Panc1 (cell line): ENCODE data around the gene MAPKAP1. TPM values are rescaled to one million over a fixed set of nuclear protein-coding genes. Genes with fewer than 3 reads are reported as not detected.

ENCODE experiments used
- ATAC-seq: fragments of 200-7000 bp; cut with Tn5 transposase; 2 replicates; pipeline ENCODE4 v1.9.1; 2020; ENCODE audit warnings: mild to moderate bottlenecking, moderate library complexity
- BruUV-seq: library from RNA; stranded (reverse); fragments of 400-500 nt; replicated peaks from 2 replicates; lab custom pipeline; 2021; lab: Mats Ljungman, UMichigan
- CTCF ChIA-PET: fragments of 300-600 bp; sonication (Branson Sonifier 250); formaldehyde crosslinking; loops from one replicate; lab custom pipeline; 2022; ENCODE audit warnings: antibody characterized with exemption; lab: Charles Lee
- POLR2A ChIA-PET: fragments of 300-600 bp; sonication (Branson Sonifier 250); formaldehyde crosslinking; loops from one replicate; lab custom pipeline; 2022; ENCODE audit warnings: antibody characterized with exemption; lab: Charles Lee
- DNase-seq: peaks from one replicate; pipeline ENCODE4 v3.0.0-alpha.2; 2010; ENCODE audit warnings: low read depth, low spot score
- H3K27ac ChIP-seq: 2 replicates; pipeline ENCODE4 v1.5.1; 2011; ENCODE audit warnings: mild to moderate bottlenecking, low read length, inconsistent platforms
- H3K27me3 ChIP-seq: fragments of 200-500 bp; sonication (Bioruptor generic); 2 replicates; pipeline ENCODE4 v1.6.0; 2014; ENCODE audit warnings: low read length, inconsistent platforms; ENCODE audit not compliant: control insufficient read depth, insufficient read depth
- H3K36me3 ChIP-seq: fragments of 200-500 bp; sonication (Bioruptor generic); 2 replicates; pipeline ENCODE4 v1.5.1; 2014; ENCODE audit warnings: inconsistent platforms, mild to moderate bottlenecking, low read length, moderate library complexity; ENCODE audit not compliant: control insufficient read depth, insufficient read depth
- H3K4me1 ChIP-seq: 2 replicates; pipeline ENCODE4 v1.5.1; 2011; ENCODE audit warnings: inconsistent platforms, mild to moderate bottlenecking, low read length, moderate library complexity; ENCODE audit not compliant: control insufficient read depth, insufficient read depth
- H3K4me3 ChIP-seq, 2 experiments: 2 replicates each; pipeline ENCODE4 v1.5.1; 2011 to 2012; ENCODE audit warnings: low read depth in 2 of 2, low read length in 2 of 2, mild to moderate bottlenecking in 2 of 2, inconsistent platforms in 1 of 2, moderate library complexity in 1 of 2
- H3K9me3 ChIP-seq: fragments of 200-500 bp; sonication (Bioruptor generic); 2 replicates; pipeline ENCODE4 v1.5.1; 2014; ENCODE audit warnings: low read depth, mild to moderate bottlenecking, inconsistent platforms, low read length, moderate library complexity; ENCODE audit not compliant: control insufficient read depth, insufficient read depth
- CTCF ChIP-seq: fragments of 450-650 bp; IDR thresholded peaks from 2 replicates; pipeline ENCODE4 v1.5.1; 2017; ENCODE audit warnings: mild to moderate bottlenecking
- POLR2AphosphoS5 ChIP-seq: IDR thresholded peaks from 2 replicates; pipeline ENCODE4 v1.6.1; 2012; ENCODE audit warnings: mild to moderate bottlenecking, low read depth, low read length, moderate library complexity
- REST ChIP-seq, 2 experiments: IDR thresholded peaks; 2 replicates each; pipeline ENCODE4 v1.6.1; 2011 to 2012; ENCODE audit warnings: low read depth in 2 of 2, control low read depth in 1 of 2, low read length in 1 of 2, mild to moderate bottlenecking in 1 of 2, moderate library complexity in 1 of 2; ENCODE audit not compliant: insufficient read depth in 1 of 2
- SIN3A ChIP-seq: IDR thresholded peaks from 2 replicates; pipeline ENCODE4 v1.6.1; 2012; ENCODE audit warnings: low read depth, mild to moderate bottlenecking, low read length, moderate library complexity, borderline replicate concordance; ENCODE audit not compliant: insufficient read depth
- TCF7L2 ChIP-seq: IDR thresholded peaks from 2 replicates; pipeline ENCODE4 v1.6.1; 2011; ENCODE audit warnings: mild to moderate bottlenecking, low read depth, low read length, inconsistent platforms
- in situ Hi-C: cut with HindIII; loops from 2 replicates; pipeline ENCODE4 v1.10.0; 2016; ENCODE audit warnings: low sequenced_read_pairs, low pct_unique_long_range_greater_than_20kb
- intact Hi-C: fragments of 100-400 bp; cut with micrococcal nuclease; formaldehyde crosslinking; loops from one replicate; pipeline ENCODE4 v1.10.0; 2022; ENCODE audit not compliant: unreplicated experiment
- total RNA-seq: library from RNA; stranded (reverse); gene quantifications from one replicate; pipeline ENCODE4 v1.2.1, GENCODE V29; 2021; ENCODE audit not compliant: unreplicated experiment

MAPKAP1 gene
- total RNA-seq, 1 experiment from 2014 or later: 72.7 TPM

- H3K9me3 ChIP-seq: no peaks in the 10 kb centered on the region
- no peak for DNase-seq
- TF ChIP-seq REST (IDR thresholded peaks at IDR 0.05; ENCODE audit: insufficient read depth in 1 of 2, low read depth in 2 of 2, low read length in 1 of 2) (no peak), TCF7L2 (no peak), SIN3A (no peak), POLR2AphosphoS5 (no peak), CTCF (no peak)
- ATAC-seq: no peak
- no TSS peak for BruUV-seq
- POLR2A ChIA-PET: no interaction called here
- in situ Hi-C loops: no loop called here
- no peak overlapping the region for H3K4me3 ChIP-seq
- no peaks in the 10 kb centered on the region for H3K27me3 ChIP-seq
- no peak overlapping the region for H3K27ac ChIP-seq
- intact Hi-C loops: no loop called here
- no peaks in the 10 kb centered on the region; the same call in 1 of the 2 replicates for H3K36me3 ChIP-seq
- peaks cover 3% of the 10 kb centered on the region; the same call in 1 of the 2 replicates for H3K4me1 ChIP-seq
- CTCF ChIA-PET: interaction anchor here (1.0 kb wide), 1 partner anchor 29 kb away, joined by 3 read pairs; no protein-coding TSS in a partner anchor
These were observed 159.6 kb downstream of the MAPKAP1 start for GRCh38 chr9:125547368-125547767.

- CTCF ChIA-PET: no interaction called here
- H3K4me3 ChIP-seq: no peak overlapping the region
- in situ Hi-C loops: no loop called here
- H3K27me3 ChIP-seq: no peaks in the 10 kb centered on the region
- H3K27ac ChIP-seq: no peak overlapping the region
- TF ChIP-seq POLR2AphosphoS5 (no peak), TCF7L2 (no peak), CTCF (no peak), REST (IDR thresholded peaks at IDR 0.05; ENCODE audit: insufficient read depth in 1 of 2, low read depth in 2 of 2, low read length in 1 of 2) (no peak), SIN3A (no peak)
- POLR2A ChIA-PET: no interaction called here
- H3K9me3 ChIP-seq: no peaks in the 10 kb centered on the region
- peaks cover 3% of the 10 kb centered on the region; the same call in 1 of the 2 replicates for H3K4me1 ChIP-seq
- DNase-seq (no peak), ATAC-seq (no peak)
- no TSS peak for BruUV-seq
- H3K36me3 ChIP-seq: peaks cover 3% of the 10 kb centered on the region; the same call in 1 of the 2 replicates
- intact Hi-C loops: no loop called here
These were observed 161.2 kb downstream of the MAPKAP1 start for GRCh38 chr9:125545845-125546244.
